Sigmoid colon (tissue), 4 donors: ENCODE results near the gene ZNF621.

ENCODE experiments used
- CTCF ChIP-seq, 4 experiments: fragments of 450-650 bp in 3 of 4; fragments of 200-600 bp in 1 of 4; IDR thresholded peaks; one replicate each; pipeline ENCODE4 v1.5.1; 2016 to 2019; ENCODE audit warnings: antibody characterized with exemption in 4 of 4, mild to moderate bottlenecking in 3 of 4, moderate library complexity in 2 of 4
- EP300 ChIP-seq, 4 donors: sonication (generic); formaldehyde crosslinking; IDR thresholded peaks; one replicate each; pipeline ENCODE4 v1.6.1; 2017; ENCODE audit warnings: antibody characterized with exemption in 4 of 4
- POLR2A ChIP-seq, 2 donors: fragments of 450-650 bp; IDR thresholded peaks; one replicate each; pipeline ENCODE4 v1.6.1; 2016; ENCODE audit warnings: antibody characterized with exemption in 2 of 2, mild to moderate bottlenecking in 2 of 2, moderate library complexity in 2 of 2
- POLR2AphosphoS5 ChIP-seq, 4 donors: sonication (generic); formaldehyde crosslinking; IDR thresholded peaks; one replicate each; pipeline ENCODE4 v1.6.1; 2017; ENCODE audit warnings: antibody characterized with exemption in 4 of 4

- TF ChIP-seq CTCF (IDR thresholded peaks at IDR 0.05): no peak
- no peak for TF ChIP-seq POLR2A (IDR thresholded peaks at IDR 0.05)
- TF ChIP-seq EP300 (IDR thresholded peaks at IDR 0.05): no peak
- TF ChIP-seq POLR2AphosphoS5 (IDR thresholded peaks at IDR 0.05): no peak
Measured at GRCh38 chr3:40588406-40588805, 63.6 kb downstream of the ZNF621 start.
